CD14-positive monocyte (primary cell): ENCODE data around the gene TEDC1. TPM values are rescaled to one million over a fixed set of nuclear protein-coding genes. Genes with fewer than 3 reads are reported as not detected.

Experiments
- DNase-seq, 3 donors: peaks; one replicate each; pipeline ENCODE4 v3.0.0-alpha.2; 2011 to 2022
- H2AFZ ChIP-seq: 2 replicates; pipeline ENCODE4 v1.6.0; 2012; ENCODE audit warnings: mild to moderate bottlenecking, low read depth, low read length, inconsistent platforms; ENCODE audit not compliant: insufficient read depth, poor library complexity, severe bottlenecking
- H3K27ac ChIP-seq, 2 donors: 1 replicate in 1 of 2; 2 replicates in 1 of 2; pipeline ENCODE4 v1.5.1; 2012 to 2013; ENCODE audit warnings: low read length in 2 of 2, control low read depth in 1 of 2, inconsistent platforms in 1 of 2, low read depth in 1 of 2, mild to moderate bottlenecking in 1 of 2
- H3K27me3 ChIP-seq, 2 donors: one replicate each; pipeline versions ENCODE4 v1.6.0 to v1.6.1; 2011 to 2013; ENCODE audit warnings: low read length in 2 of 2; ENCODE audit not compliant: control insufficient read depth in 2 of 2, insufficient read depth in 2 of 2
- H3K36me3 ChIP-seq, 2 donors: replicated peaks in 1 of 2; 1 replicate in 1 of 2; 2 replicates in 1 of 2; pipeline versions ENCODE4 v1.5.1 to v1.6.1; 2012 to 2013; ENCODE audit warnings: low read length in 2 of 2, control low read depth in 1 of 2, inconsistent platforms in 1 of 2, mild to moderate bottlenecking in 1 of 2; ENCODE audit not compliant: insufficient read depth in 2 of 2, control insufficient read depth in 1 of 2
- H3K4me1 ChIP-seq, 2 donors: 1 replicate in 1 of 2; 2 replicates in 1 of 2; pipeline versions ENCODE4 v1.5.1 to v1.6.1; 2012 to 2013; ENCODE audit warnings: low read length in 2 of 2, control low read depth in 1 of 2, inconsistent platforms in 1 of 2, mild to moderate bottlenecking in 1 of 2, moderate library complexity in 1 of 2; ENCODE audit not compliant: insufficient read depth in 2 of 2, control insufficient read depth in 1 of 2
- H3K4me2 ChIP-seq: replicated peaks from 2 replicates; pipeline ENCODE3; 2012; ENCODE audit warnings: low read length, moderate library complexity, mild to moderate bottlenecking; ENCODE audit not compliant: poor library complexity, severe bottlenecking; ENCODE audit errors: extremely low read depth
- H3K4me3 ChIP-seq, 3 experiments: fragments of 200-600 bp in 1 of 3; sonication (generic) in 1 of 3; replicated peaks in 1 of 3; 1 replicate in 2 of 3; 2 replicates in 1 of 3; pipeline ENCODE4 v1.5.1; 2011 to 2013; ENCODE audit warnings: low read length in 3 of 3, mild to moderate bottlenecking in 3 of 3, control low read depth in 2 of 3, low read depth in 2 of 3, inconsistent platforms in 1 of 3, moderate library complexity in 1 of 3
- H3K79me2 ChIP-seq: 2 replicates; pipeline ENCODE4 v1.6.0; 2012; ENCODE audit warnings: mild to moderate bottlenecking, control low read depth, inconsistent platforms, low read length, moderate library complexity; ENCODE audit not compliant: insufficient read depth
- H3K9ac ChIP-seq: 2 replicates; pipeline ENCODE4 v1.6.0; 2017; ENCODE audit warnings: low read length, mild to moderate bottlenecking; ENCODE audit not compliant: insufficient read depth, poor library complexity, severe bottlenecking
- H3K9me3 ChIP-seq, 2 donors: replicated peaks in 1 of 2; 1 replicate in 1 of 2; 2 replicates in 1 of 2; pipeline versions ENCODE4 v1.5.1 to v1.6.1; 2012 to 2013; ENCODE audit warnings: low read length in 2 of 2, control low read depth in 1 of 2; ENCODE audit not compliant: control insufficient read depth in 1 of 2, insufficient read depth in 1 of 2
- H4K20me1 ChIP-seq: 2 replicates; pipeline ENCODE4 v1.6.0; 2012; ENCODE audit warnings: mild to moderate bottlenecking, low read length, control low read depth, moderate library complexity; ENCODE audit not compliant: insufficient read depth
- H3K27ac Mint-ChIP-seq, 7 donors: one replicate each; pipeline ENCODE4 v1.8.0; 2020; ENCODE audit warnings: mild to moderate bottlenecking in 7 of 7, mixed read lengths in 7 of 7, moderate library complexity in 6 of 7, inconsistent platforms in 2 of 7
- H3K27me3 Mint-ChIP-seq, 3 donors: one replicate each; pipeline ENCODE4 v1.8.0; 2021 to 2022; ENCODE audit warnings: low read depth in 3 of 3, mild to moderate bottlenecking in 3 of 3, mixed read lengths in 3 of 3, moderate library complexity in 3 of 3, inconsistent platforms in 1 of 3
- H3K36me3 Mint-ChIP-seq, 2 donors: one replicate each; pipeline ENCODE4 v1.8.0; 2020; ENCODE audit warnings: mixed read lengths in 2 of 2, inconsistent platforms in 1 of 2, mild to moderate bottlenecking in 1 of 2
- H3K4me1 Mint-ChIP-seq: one replicate; pipeline ENCODE4 v1.8.0; 2020; ENCODE audit warnings: mild to moderate bottlenecking, mixed read lengths
- H3K4me3 Mint-ChIP-seq, 2 donors: one replicate each; pipeline ENCODE4 v1.8.0; 2020; ENCODE audit warnings: mild to moderate bottlenecking in 2 of 2, mixed read lengths in 2 of 2, moderate library complexity in 1 of 2
- H3K9me3 Mint-ChIP-seq, 7 donors: one replicate each; pipeline ENCODE4 v1.8.0; 2020 to 2022; ENCODE audit warnings: mixed read lengths in 7 of 7, mild to moderate bottlenecking in 6 of 7, moderate library complexity in 6 of 7, inconsistent platforms in 2 of 7
- WGBS: methylation state at CpG from one replicate; pipeline ENCODE4 v1.1.5; 2013; ENCODE audit warnings: missing lambda C conversion rate; ENCODE audit not compliant: insufficient coverage; 5-methylcytosine and 5-hydroxymethylcytosine counted together
- intact Hi-C, 2 donors: fragments of 100-400 bp; cut with micrococcal nuclease; formaldehyde crosslinking; loops; one replicate each; pipeline versions ENCODE4 v1.15.0 to v1.15.1; 2023
- polyA plus RNA-seq, 3 donors: library from polyadenylated mRNA; depleted of rRNA in 1 of 3; unstranded in 2 of 3; stranded (reverse) in 1 of 3; fragments of 300-500 nt in 2 of 3; fragments of >200 nt in 1 of 3; fragmentation: Illumina TruSeq in 2 of 3; gene quantifications; 1 replicate in 2 of 3; 2 replicates in 1 of 3; pipeline ENCODE4 v1.2.3, GENCODE V29; 2012 to 2021
- TF ChIP-seq, protein P1 (sequence below): fragments of 200-600 bp; IDR thresholded peaks from one replicate; pipeline ENCODE4 v1.8.0; 2022; ENCODE audit warnings: antibody characterized with exemption, mild to moderate bottlenecking

Gene TEDC1
- polyA plus RNA-seq, 3 donors = 7.8 to 23.4 (median 9.0) TPM

GRCh38 chr14:105527826-105528585 is 37.0 kb downstream of the TEDC1 start:
- peak overlapping the region; percentile 64 for H3K9ac ChIP-seq
- peaks cover 46 to 83% (median 60%) of the 10 kb centered on the region in 3 donors for H3K27me3 Mint-ChIP-seq
- intact Hi-C loops = loop anchor here (2.0 to 10.0 kb wide), 3 partner anchors 83 to 326 kb away; no protein-coding TSS in a partner anchor
- peaks cover 36 to 57% of the 10 kb centered on the region in 2 donors for H3K27me3 ChIP-seq
- WGBS = 13% methylated on average over 64 of the region's 67 CpGs
- H3K27ac Mint-ChIP-seq = no peak overlapping the region
- H3K4me2 ChIP-seq = peak overlapping the region; percentile 87
- H3K36me3 Mint-ChIP-seq = no peaks in the 10 kb centered on the region
- peak overlapping the region; percentile 28 to 75 (median 31) for H3K4me3 ChIP-seq
- TF ChIP-seq, protein P1, sequence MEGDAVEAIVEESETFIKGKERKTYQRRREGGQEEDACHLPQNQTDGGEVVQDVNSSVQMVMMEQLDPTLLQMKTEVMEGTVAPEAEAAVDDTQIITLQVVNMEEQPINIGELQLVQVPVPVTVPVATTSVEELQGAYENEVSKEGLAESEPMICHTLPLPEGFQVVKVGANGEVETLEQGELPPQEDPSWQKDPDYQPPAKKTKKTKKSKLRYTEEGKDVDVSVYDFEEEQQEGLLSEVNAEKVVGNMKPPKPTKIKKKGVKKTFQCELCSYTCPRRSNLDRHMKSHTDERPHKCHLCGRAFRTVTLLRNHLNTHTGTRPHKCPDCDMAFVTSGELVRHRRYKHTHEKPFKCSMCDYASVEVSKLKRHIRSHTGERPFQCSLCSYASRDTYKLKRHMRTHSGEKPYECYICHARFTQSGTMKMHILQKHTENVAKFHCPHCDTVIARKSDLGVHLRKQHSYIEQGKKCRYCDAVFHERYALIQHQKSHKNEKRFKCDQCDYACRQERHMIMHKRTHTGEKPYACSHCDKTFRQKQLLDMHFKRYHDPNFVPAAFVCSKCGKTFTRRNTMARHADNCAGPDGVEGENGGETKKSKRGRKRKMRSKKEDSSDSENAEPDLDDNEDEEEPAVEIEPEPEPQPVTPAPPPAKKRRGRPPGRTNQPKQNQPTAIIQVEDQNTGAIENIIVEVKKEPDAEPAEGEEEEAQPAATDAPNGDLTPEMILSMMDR = peak; percentile 93
- no peaks in the 10 kb centered on the region for H4K20me1 ChIP-seq
- H3K9me3 ChIP-seq = peaks cover 0 to 23% of the 10 kb centered on the region in 2 donors
- H3K36me3 ChIP-seq = no peaks in the 10 kb centered on the region
- peak; percentile 59 to 74 (median 61) for DNase-seq
- H3K4me1 Mint-ChIP-seq = peaks cover 28% of the 10 kb centered on the region
- no peak overlapping the region for H3K27ac ChIP-seq
- H3K4me3 Mint-ChIP-seq = peak overlapping the region; percentile 56 to 83
- H3K9me3 Mint-ChIP-seq = peaks cover 0 to 14% (median 8%) of the 10 kb centered on the region in 7 donors
- peak overlapping the region; percentile 93 for H2AFZ ChIP-seq
- no peaks in the 10 kb centered on the region for H3K79me2 ChIP-seq
- H3K4me1 ChIP-seq = peaks cover 30 to 35% of the 10 kb centered on the region in 2 donors

DNA sequence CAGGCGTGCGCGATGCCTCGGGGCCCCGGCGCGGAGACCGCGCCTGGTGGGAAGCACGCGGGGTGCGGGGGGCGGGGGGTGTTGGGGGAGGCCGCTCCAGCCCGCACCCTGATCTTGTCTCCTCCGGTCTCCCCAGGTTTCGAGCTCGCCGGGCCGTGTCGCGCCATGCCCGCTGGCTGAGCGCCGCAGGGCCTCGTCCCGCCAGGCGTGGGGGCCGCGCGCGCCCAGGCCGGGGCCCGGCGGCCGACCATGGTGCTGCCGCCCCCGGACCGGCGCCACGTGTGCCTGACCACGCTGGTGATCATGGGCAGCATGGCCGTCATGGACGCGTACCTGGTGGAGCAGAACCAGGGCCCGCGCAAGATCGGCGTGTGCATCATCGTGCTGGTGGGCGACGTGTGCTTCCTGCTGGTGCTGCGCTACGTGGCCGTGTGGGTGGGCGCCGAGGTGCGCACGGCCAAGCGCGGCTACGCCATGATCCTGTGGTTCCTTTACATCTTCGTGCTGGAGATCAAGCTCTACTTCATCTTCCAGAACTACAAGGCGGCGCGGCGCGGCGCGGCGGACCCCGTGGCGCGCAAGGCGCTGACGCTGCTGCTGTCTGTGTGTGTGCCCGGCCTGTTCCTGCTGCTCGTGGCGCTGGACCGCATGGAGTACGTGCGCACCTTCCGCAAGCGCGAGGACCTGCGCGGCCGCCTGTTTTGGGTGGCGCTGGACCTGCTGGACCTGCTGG is 37.7 kb downstream of the TEDC1 start:
- Histone ChIP-seq H4K20me1 (no peaks in the 10 kb centered on the region), H3K79me2 (no peaks in the 10 kb centered on the region), H3K27me3 (peaks cover 36 to 57% of the 10 kb centered on the region in 2 donors), H3K36me3 (no peaks in the 10 kb centered on the region), H3K9ac (peak overlapping the region; percentile 64), H3K27ac (no peak overlapping the region), H3K9me3 (peaks cover 0 to 23% of the 10 kb centered on the region in 2 donors), H3K4me2 (peak overlapping the region; percentile 87), H3K4me3 (peak overlapping the region in 1 of 3 experiments; percentile 75), H3K4me1 (peaks cover 30 to 35% of the 10 kb centered on the region in 2 donors), H2AFZ (peak overlapping the region; percentile 93)
- H3K27me3 Mint-ChIP-seq = peaks cover 46 to 76% (median 58%) of the 10 kb centered on the region in 3 donors
- WGBS = 15% methylated on average over 79 of the region's 89 CpGs
- intact Hi-C loops = loop anchor here (2.0 to 10.0 kb wide), 3 partner anchors 84 to 326 kb away; no protein-coding TSS in a partner anchor
- no peaks in the 10 kb centered on the region for H3K36me3 Mint-ChIP-seq
- DNase-seq = no peak
- H3K27ac Mint-ChIP-seq = no peak overlapping the region
- TF ChIP-seq, protein P1 = peak; percentile 68
- peak overlapping the region; percentile 67 to 90 for H3K4me3 Mint-ChIP-seq
- H3K9me3 Mint-ChIP-seq = peaks cover 0 to 14% (median 8%) of the 10 kb centered on the region in 7 donors
- H3K4me1 Mint-ChIP-seq = peaks cover 28% of the 10 kb centered on the region
